Retinal pigment epithelial cell (primary cell): ENCODE data around the gene RAB3D.

Experiments used
- DNase-seq: peaks from one replicate; pipeline ENCODE4 v3.0.0-alpha.2; 2010; ENCODE audit warnings: low read depth
- H3K4me3 ChIP-seq: 2 replicates; pipeline ENCODE4 v1.5.1; 2011; ENCODE audit warnings: mild to moderate bottlenecking, low read length, control low read depth, moderate library complexity
- CTCF ChIP-seq: conservative IDR thresholded peaks from 2 replicates; pipeline ENCODE4 v1.5.1; 2011; ENCODE audit warnings: low read depth, low read length, control low read depth, inconsistent platforms

RAB3D gene

GRCh38 chr19:11279505-11280236 lies 59.8 kb downstream of the RAB3D start:
- no peak for TF ChIP-seq CTCF
- no peak overlapping the region for H3K4me3 ChIP-seq
- no peak for DNase-seq

GRCh38 chr19:11278670-11279069 lies 60.8 kb downstream of the RAB3D start:
- no peak for DNase-seq
- no peak for TF ChIP-seq CTCF

GRCh38 chr19:11274533-11275086 lies 64.8 kb downstream of the RAB3D start:
- H3K4me3 ChIP-seq = no peak overlapping the region
- TF ChIP-seq CTCF = no peak
- DNase-seq = no peak

More at GRCh38 chr19:11278670-11279069, 60.8 kb downstream of the RAB3D start:
- no peak overlapping the region for H3K4me3 ChIP-seq

- TF ChIP-seq CTCF = no peak
- no peak overlapping the region for H3K4me3 ChIP-seq
Measured at GRCh38 chr19:11273989-11274388, 65.5 kb downstream of the RAB3D start.

GRCh38 chr19:11273296-11273695 lies 66.2 kb downstream of the RAB3D start:
- DNase-seq = no peak
- no peak for TF ChIP-seq CTCF
- H3K4me3 ChIP-seq = no peak overlapping the region

More at GRCh38 chr19:11273989-11274388, 65.5 kb downstream of the RAB3D start:
- DNase-seq = no peak
